Mammary epithelial cell (primary cell): ENCODE data around the gene CTIF.

Experiments used
- CTCF ChIP-seq, 2 donors: IDR thresholded peaks in 1 of 2; conservative IDR thresholded peaks in 1 of 2; 2 replicates each; pipeline ENCODE4 v1.5.1; 2011 to 2012; ENCODE audit warnings: inconsistent platforms in 2 of 2, low read length in 2 of 2, mild to moderate bottlenecking in 2 of 2, control low read depth in 1 of 2, low read depth in 1 of 2; ENCODE audit not compliant: insufficient read depth in 1 of 2; ENCODE audit errors: extremely low read depth in 1 of 2
- EZH2 ChIP-seq: IDR thresholded peaks from 2 replicates; pipeline ENCODE4 v1.6.1; 2012; ENCODE audit warnings: low read length, inconsistent platforms, borderline replicate concordance

GRCh38 chr18:48858676-48859075 is 319.8 kb downstream of the CTIF start:
- no peak for TF ChIP-seq CTCF (conservative IDR thresholded peaks at IDR 0.05 in 1 of 2, IDR thresholded peaks at IDR 0.05 in 1 of 2; ENCODE audit: extremely low read depth in 1 of 2, insufficient read depth in 1 of 2, low read depth in 1 of 2, low read length in 2 of 2)
- TF ChIP-seq EZH2: no peak
